Measurements from ENCODE around the gene RPL9.
"Not testable (repeated sequence)": the region's sequence is repeated elsewhere in the genome, so short reads cannot be mapped to it uniquely, and the experiment has no call there.

RPL9 gene

GRCh38 chr4:39458505-39459300 lies at the start of gene RPL9, which contains the start of gene LIAS:
Gene RPL9, minus strand, starts transcription at chr4:39458922. Its CDS starts 483 bp downstream, at chr4:39458439.
Gene LIAS, plus strand, starts transcription at chr4:39459056. Its CDS starts 62 bp downstream, at chr4:39459118.
- in situ Hi-C loops (cut with HindIII; ENCODE audit: low sequenced_read_pairs) = no loop called here

- in situ Hi-C loops (cut with HindIII; ENCODE audit: low sequenced_read_pairs) = no loop called here
These were observed 46.9 kb upstream of the RPL9 start for GRCh38 chr4:39505581-39505980.

GRCh38 chr4:39504538-39504937 lies 45.8 kb upstream of the RPL9 start:
- in situ Hi-C loops (cut with HindIII; ENCODE audit: low sequenced_read_pairs) = no loop called here

DNA sequence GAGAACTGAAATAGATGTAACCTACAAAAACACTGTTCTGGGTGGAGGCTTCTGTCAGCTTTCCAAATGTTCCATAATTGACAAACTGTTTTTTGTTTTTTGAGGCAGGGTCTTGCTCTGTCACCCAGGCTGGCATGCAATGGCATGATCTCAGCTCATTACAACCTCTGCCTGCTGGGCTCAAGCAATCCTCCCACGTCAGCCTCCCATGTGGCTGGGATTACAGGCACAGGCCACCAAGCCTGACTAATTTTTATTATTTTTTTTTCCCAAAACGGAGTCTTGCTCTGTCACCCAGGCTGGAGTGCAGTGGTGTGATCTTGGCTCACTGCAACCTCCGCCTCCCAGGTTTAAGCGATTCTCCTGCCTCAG lies 43.9 kb upstream of the RPL9 start:
- in situ Hi-C loops (cut with HindIII; ENCODE audit: low sequenced_read_pairs) = not testable (repeated sequence)

GRCh38 chr4:39502019-39502663 lies 43.4 kb upstream of the RPL9 start:
- in situ Hi-C loops (cut with HindIII; ENCODE audit: low sequenced_read_pairs) = no loop called here

DNA sequence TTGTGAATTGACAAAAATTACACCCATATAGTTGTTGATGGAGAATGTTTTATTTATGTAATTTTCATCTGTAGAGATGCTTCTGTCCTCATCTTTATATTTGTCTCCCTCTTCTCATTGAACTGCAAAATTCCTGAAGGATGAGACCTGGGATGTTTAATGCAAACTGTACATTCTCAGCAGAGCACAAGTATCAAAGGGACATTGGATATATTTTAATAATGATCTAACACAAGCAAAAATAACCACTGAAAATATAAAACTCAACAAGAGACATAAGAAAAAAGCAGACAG lies 40.0 kb upstream of the RPL9 start:
- in situ Hi-C loops (cut with HindIII; ENCODE audit: low sequenced_read_pairs) = no loop called here

- in situ Hi-C loops (cut with HindIII; ENCODE audit: low sequenced_read_pairs) = no loop called here
These were observed 39.4 kb upstream of the RPL9 start for GRCh38 chr4:39497909-39498726.

DNA sequence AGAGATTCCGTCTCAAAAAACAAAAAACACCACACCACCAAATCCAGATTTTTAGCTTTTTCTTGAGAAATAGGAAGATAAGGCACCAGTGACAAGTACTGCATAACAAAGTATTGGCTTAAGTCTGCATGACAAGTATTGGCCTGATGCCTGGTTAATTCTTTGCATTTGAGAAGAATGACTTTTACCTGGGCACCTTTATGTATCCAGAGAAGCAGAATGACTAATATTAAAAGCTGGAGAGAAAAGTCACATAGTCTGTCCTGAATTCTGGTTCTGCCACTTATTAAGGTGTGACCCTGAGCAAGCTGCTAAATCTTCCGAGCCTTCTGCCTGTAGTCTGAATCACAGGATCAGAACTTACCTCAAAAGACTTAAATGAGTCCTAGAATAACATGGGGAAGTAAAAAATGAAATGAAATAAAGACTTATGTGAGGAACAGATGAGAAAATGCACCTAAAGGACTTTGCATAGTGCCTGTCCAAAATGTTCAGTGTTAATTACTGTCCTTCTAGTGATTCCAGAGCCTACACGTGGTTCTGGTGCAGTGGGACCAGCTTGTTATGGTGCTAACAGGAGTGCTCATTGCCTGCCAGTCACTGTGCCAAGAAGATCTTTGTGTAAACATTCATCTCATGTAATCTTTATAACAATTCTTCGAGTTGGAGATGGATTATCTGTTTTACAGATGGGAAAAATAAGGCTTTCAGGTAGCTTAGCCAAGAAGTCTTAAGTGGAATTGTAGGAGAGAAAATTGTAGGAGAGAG lies 36.9 kb upstream of the RPL9 start:
- in situ Hi-C loops (cut with HindIII; ENCODE audit: low sequenced_read_pairs) = no loop called here

GRCh38 chr4:39494354-39494753 lies 35.6 kb upstream of the RPL9 start:
- in situ Hi-C loops (cut with HindIII; ENCODE audit: low sequenced_read_pairs) = no loop called here

GRCh38 chr4:39490322-39490721 lies 31.6 kb upstream of the RPL9 start:
- in situ Hi-C loops (cut with HindIII; ENCODE audit: low sequenced_read_pairs) = no loop called here

DNA sequence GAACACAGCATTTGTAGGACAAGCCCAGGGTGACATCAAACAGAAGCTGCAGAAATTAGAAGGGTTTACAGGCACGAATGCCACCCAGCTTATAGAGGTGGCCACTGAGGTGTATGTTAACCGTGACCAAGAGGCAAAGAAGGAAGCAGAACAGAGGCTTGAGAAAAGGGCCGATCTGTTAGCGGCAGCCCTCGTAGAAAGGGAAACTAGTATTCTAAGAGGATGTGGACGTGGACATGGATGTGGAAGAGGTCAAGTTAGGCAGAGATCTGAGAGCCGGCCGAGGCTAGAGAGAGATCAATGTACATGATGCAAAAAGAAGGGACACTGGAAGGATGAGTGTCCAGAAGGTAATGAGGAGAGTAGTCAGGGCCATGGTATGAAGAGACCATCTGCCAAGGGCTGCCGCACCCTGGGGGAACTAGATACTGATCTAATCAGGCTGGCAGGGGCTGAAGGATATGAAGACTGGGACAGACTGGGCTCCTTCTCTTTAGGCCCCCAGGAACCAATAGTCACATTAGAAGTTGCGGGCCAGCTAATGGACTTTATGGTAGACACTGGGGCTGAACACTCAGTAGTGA lies 27.6 kb upstream of the RPL9 start:
- in situ Hi-C loops (cut with HindIII; ENCODE audit: low sequenced_read_pairs) = no loop called here

DNA sequence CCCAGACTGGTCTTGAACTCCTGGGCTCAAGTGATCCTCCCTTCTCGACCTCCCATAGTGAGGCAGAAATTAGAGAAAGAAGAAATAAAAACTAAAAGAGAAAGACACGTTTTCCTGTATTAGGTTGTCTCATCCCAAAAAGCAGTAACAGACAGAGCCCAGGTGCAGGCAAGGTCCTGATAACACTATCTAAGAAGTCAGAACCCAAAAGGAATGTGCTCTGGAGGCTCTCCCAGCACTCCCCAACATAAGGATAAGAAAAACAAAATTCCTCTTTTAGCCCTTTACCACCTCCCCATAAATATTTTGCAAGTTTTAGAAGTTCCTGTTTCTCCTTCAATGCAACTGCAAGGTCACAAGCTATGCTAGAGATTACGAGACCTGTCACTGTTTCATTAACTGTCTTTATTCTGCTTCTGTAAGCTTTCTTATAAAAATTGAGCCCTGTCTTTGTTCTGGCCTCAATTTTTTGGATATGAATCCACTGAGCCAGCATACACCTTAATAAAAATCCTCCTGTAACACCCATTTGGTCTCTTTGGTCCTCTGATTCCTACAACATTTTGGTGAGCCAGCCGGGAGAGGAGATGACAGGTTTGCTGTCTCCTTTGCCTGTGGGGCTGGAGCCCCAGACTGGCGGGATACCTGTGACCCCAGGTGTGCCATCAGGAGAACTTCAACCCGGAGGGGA lies 26.0 kb upstream of the RPL9 start:
- in situ Hi-C loops (cut with HindIII; ENCODE audit: low sequenced_read_pairs) = no loop called here

GRCh38 chr4:39480902-39481695 lies 22.4 kb upstream of the RPL9 start:
- in situ Hi-C loops (cut with HindIII; ENCODE audit: low sequenced_read_pairs) = no loop called here

DNA sequence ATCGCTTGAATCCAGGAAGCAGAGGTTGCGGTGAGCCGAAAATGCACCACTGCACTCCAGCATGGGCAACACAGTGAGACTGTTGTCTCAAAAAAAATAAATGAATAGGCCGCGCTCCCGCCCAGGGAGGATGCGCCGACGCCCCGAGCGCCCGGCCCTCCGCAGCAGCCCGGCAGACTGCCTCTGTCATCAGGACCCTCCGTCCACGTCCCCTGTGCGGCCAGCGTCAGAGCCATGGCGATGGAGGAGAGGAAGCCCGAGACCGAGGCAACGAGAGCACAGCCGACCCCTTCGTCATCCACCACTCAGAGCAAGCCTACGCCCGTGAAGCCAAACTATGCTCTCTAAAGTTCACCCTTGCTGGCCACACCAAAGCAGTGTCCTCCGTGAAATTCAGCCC lies 21.5 kb upstream of the RPL9 start:
- in situ Hi-C loops (cut with HindIII; ENCODE audit: low sequenced_read_pairs) = no loop called here

GRCh38 chr4:39476187-39476895 lies 17.6 kb upstream of the RPL9 start:
- in situ Hi-C loops (cut with HindIII; ENCODE audit: low sequenced_read_pairs) = no loop called here

- in situ Hi-C loops (cut with HindIII; ENCODE audit: low sequenced_read_pairs) = no loop called here
These were observed 13.7 kb upstream of the RPL9 start for GRCh38 chr4:39472396-39472795.

DNA sequence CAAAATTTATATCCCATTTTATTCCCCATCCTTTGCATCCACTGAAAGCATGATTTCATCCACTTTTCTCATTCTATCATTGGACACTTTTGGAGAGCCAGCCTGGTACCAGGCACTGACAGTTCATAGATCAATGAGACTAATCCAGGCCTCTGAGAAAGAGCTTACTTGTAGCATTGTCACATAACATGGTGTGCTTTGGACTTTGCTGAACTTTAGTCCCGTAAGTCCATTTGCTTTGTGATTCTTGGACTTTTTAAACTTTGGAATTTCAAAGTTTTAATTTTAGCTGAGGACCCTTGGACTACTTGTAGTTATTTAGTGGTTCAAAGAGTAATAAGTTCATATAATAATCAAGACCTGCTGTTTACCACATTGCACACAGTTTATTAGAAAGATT lies 11.7 kb upstream of the RPL9 start:
- in situ Hi-C loops (cut with HindIII; ENCODE audit: low sequenced_read_pairs) = no loop called here

- in situ Hi-C loops (cut with HindIII; ENCODE audit: low sequenced_read_pairs) = no loop called here
These were observed 10.8 kb upstream of the RPL9 start for GRCh38 chr4:39469429-39470077.

Data from DLD1 (cell line).